H1 (cell line): ENCODE measurements around the gene RBM5. TPM values are rescaled to one million over a fixed set of nuclear protein-coding genes. Genes with fewer than 3 reads are reported as not detected.

Experiments
- BACH1 ChIP-seq: IDR thresholded peaks from 2 replicates; pipeline ENCODE4 v1.6.1; 2012; ENCODE audit warnings: low read length, improper control_type of control experiment
- GTF2F1 ChIP-seq: IDR thresholded peaks from 2 replicates; pipeline ENCODE4 v1.6.1; 2012; ENCODE audit warnings: low read depth, low read length, improper control_type of control experiment, borderline replicate concordance
- NRF1 ChIP-seq: IDR thresholded peaks from 2 replicates; pipeline ENCODE4 v1.6.1; 2011; ENCODE audit warnings: mild to moderate bottlenecking, low read depth, low read length, improper control_type of control experiment
- RAD21 ChIP-seq, 2 experiments: IDR thresholded peaks in 1 of 2; conservative IDR thresholded peaks in 1 of 2; 2 replicates each; pipeline ENCODE4 v1.6.1; 2011; ENCODE audit warnings: low read depth in 2 of 2, low read length in 2 of 2, improper control_type of control experiment in 1 of 2, inconsistent platforms in 1 of 2, mild to moderate bottlenecking in 1 of 2, moderate library complexity in 1 of 2
- polyA plus RNA-seq, 7 experiments: library from polyadenylated mRNA; depleted of rRNA in 3 of 7; stranded (reverse) in 5 of 7; unstranded in 2 of 7; fragments of >200 nt in 5 of 7; fragments of 200-250 nt in 2 of 7; gene quantifications; 1 replicate in 5 of 7; 2 replicates in 1 of 7; 4 replicates in 1 of 7; pipeline versions ENCODE4 v1.2.1 to v1.2.3, GENCODE V29; 2011 to 2013; ENCODE audit warnings: missing spikeins in 2 of 7, mixed read lengths in 2 of 7
- total RNA-seq: library from RNA; stranded (reverse); fragmentation: NEBNext Ultra II Directional; extraction: Animal tissue kit (Norgen Biotek cat#: 25700); gene quantifications from 2 replicates; pipeline ENCODE4 v1.2.1, GENCODE V29; 2021

RBM5 gene
- total and polyA plus RNA-seq, 2 of the 8 experiments (the other 6 are each of a cell fraction or from before 2014, with no cell fraction given), result 82.7 to 144 TPM

DNA sequence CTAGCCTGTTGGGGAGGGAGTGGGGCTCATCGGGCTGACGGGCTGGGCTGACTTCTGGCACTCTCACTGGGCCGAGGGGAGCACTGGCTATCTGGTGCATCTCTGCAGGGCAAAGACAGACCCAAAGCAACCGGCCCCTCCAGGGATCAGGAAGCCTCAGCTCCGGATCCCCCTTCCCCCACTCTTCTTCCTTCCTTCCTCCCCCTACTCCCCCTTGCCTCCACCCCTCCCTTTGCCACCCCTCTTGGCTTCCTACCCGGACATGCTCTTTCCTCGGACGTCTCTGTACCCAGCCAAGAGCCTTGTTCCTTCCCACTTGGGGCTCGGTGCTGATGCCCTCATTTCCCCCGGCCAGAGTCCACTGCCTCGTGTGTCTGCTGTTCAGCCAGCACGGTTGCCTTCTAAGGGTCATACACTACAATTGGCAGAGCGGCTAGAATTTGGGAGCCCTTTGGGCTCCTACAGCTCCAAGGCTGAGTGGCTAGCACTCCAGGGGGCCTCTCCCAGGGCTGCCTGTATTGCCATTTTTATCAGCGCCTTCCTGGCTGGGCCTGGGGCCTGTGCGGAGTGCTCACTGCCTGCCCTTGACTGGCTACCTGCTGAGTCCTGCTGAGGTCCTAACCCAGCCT is 77.3 kb downstream of the RBM5 start (continued):
- TF ChIP-seq GTF2F1 (no peak), BACH1 (no peak), RAD21 (IDR thresholded peaks at IDR 0.05 in 1 of 2, conservative IDR thresholded peaks at IDR 0.05 in 1 of 2; ENCODE audit: low read depth in 2 of 2, low read length in 2 of 2) (no peak), NRF1 (no peak)
